SJSA1 (cell line): ENCODE data around the gene BBX. TPM values are rescaled to one million over a fixed set of nuclear protein-coding genes. Genes with fewer than 3 reads are reported as not detected.

Experiments used
- DNase-seq, 2 experiments: peaks; one replicate each; pipeline ENCODE4 v3.0.0-alpha.2; 2015 to 2020; ENCODE audit warnings: low spot score in 2 of 2, low read depth in 1 of 2
- H3K27ac ChIP-seq: fragments of 250-450 bp; sonication (Bioruptor Pico); 2 replicates; pipeline ENCODE4 v1.5.1; 2020; ENCODE audit warnings: mild to moderate bottlenecking, moderate library complexity
- H3K27me3 ChIP-seq: fragments of 250-450 bp; sonication (Bioruptor Pico); replicated peaks from 2 replicates; pipeline ENCODE4 v1.5.1; 2020; ENCODE audit warnings: mild to moderate bottlenecking, moderate library complexity
- H3K36me3 ChIP-seq: fragments of 250-450 bp; sonication (Bioruptor Pico); 2 replicates; pipeline ENCODE4 v1.5.1; 2020; ENCODE audit warnings: mild to moderate bottlenecking
- H3K4me1 ChIP-seq: fragments of 250-450 bp; sonication (Bioruptor Pico); replicated peaks from 2 replicates; pipeline ENCODE4 v1.6.1; 2021; ENCODE audit warnings: mild to moderate bottlenecking
- H3K4me3 ChIP-seq: fragments of 250-450 bp; sonication (Bioruptor Pico); 2 replicates; pipeline ENCODE4 v1.5.1; 2020; ENCODE audit warnings: mild to moderate bottlenecking
- H3K9me3 ChIP-seq: fragments of 250-450 bp; sonication (Bioruptor Pico); replicated peaks from 2 replicates; pipeline ENCODE4 v1.5.1; 2020; ENCODE audit warnings: mild to moderate bottlenecking
- total RNA-seq: library from RNA; depleted of rRNA; stranded (reverse); fragments of >200 nt; shearing (Covaris generic); gene quantifications from 2 replicates; pipeline ENCODE4 v1.2.3, GENCODE V29; 2014

The BBX gene
- total RNA-seq, 1 experiment from 2014 or later, result 42.0 TPM

- Histone ChIP-seq H3K27me3 (no peaks in the 10 kb centered on the region), H3K9me3 (no peaks in the 10 kb centered on the region), H3K4me3 (no peak overlapping the region), H3K27ac (no peak overlapping the region), H3K4me1 (no peaks in the 10 kb centered on the region), H3K36me3 (no peaks in the 10 kb centered on the region)
- no peak for DNase-seq
Measured at GRCh38 chr3:107841831-107842230, 319.1 kb downstream of the BBX start.

GRCh38 chr3:107842940-107843339 is 320.2 kb downstream of the BBX start:
- Histone ChIP-seq H3K27ac (no peak overlapping the region), H3K27me3 (no peaks in the 10 kb centered on the region), H3K36me3 (no peaks in the 10 kb centered on the region), H3K4me1 (no peaks in the 10 kb centered on the region), H3K4me3 (no peak overlapping the region), H3K9me3 (no peaks in the 10 kb centered on the region)
- DNase-seq, result no peak

GRCh38 chr3:107845380-107846278 is 322.9 kb downstream of the BBX start:
- no peak for DNase-seq
- Histone ChIP-seq H3K9me3 (no peaks in the 10 kb centered on the region), H3K27me3 (no peaks in the 10 kb centered on the region), H3K4me3 (no peak overlapping the region), H3K27ac (no peak overlapping the region), H3K4me1 (no peaks in the 10 kb centered on the region), H3K36me3 (no peaks in the 10 kb centered on the region)

- H3K4me1 ChIP-seq, result no peaks in the 10 kb centered on the region
- no peaks in the 10 kb centered on the region for H3K27me3 ChIP-seq
- no peak overlapping the region for H3K27ac ChIP-seq
- no peak overlapping the region for H3K4me3 ChIP-seq
- H3K9me3 ChIP-seq, result no peaks in the 10 kb centered on the region
- H3K36me3 ChIP-seq, result no peaks in the 10 kb centered on the region
- peak in 1 of 2 experiments; percentile 6 for DNase-seq
Measured at GRCh38 chr3:107846279-107846852, 323.6 kb downstream of the BBX start.

GRCh38 chr3:107847791-107848190 is 325.0 kb downstream of the BBX start:
- H3K27ac ChIP-seq, result no peak overlapping the region
- no peaks in the 10 kb centered on the region for H3K27me3 ChIP-seq
- no peaks in the 10 kb centered on the region for H3K36me3 ChIP-seq
- no peak overlapping the region for H3K4me3 ChIP-seq
- no peaks in the 10 kb centered on the region for H3K4me1 ChIP-seq
- no peak for DNase-seq
- H3K9me3 ChIP-seq, result no peaks in the 10 kb centered on the region

GRCh38 chr3:107848351-107848915 is 325.7 kb downstream of the BBX start:
- Histone ChIP-seq H3K4me3 (no peak overlapping the region), H3K27me3 (no peaks in the 10 kb centered on the region), H3K9me3 (no peaks in the 10 kb centered on the region), H3K36me3 (no peaks in the 10 kb centered on the region), H3K4me1 (no peaks in the 10 kb centered on the region), H3K27ac (no peak overlapping the region)
- no peak for DNase-seq

- Histone ChIP-seq H3K9me3 (no peaks in the 10 kb centered on the region), H3K4me3 (no peak overlapping the region), H3K27ac (no peak overlapping the region), H3K4me1 (no peaks in the 10 kb centered on the region), H3K27me3 (no peaks in the 10 kb centered on the region), H3K36me3 (no peaks in the 10 kb centered on the region)
- no peak for DNase-seq
Measured at GRCh38 chr3:107850681-107851080, 327.9 kb downstream of the BBX start.

GRCh38 chr3:107853821-107854220 is 331.1 kb downstream of the BBX start:
- DNase-seq, result no peak
- Histone ChIP-seq H3K36me3 (no peaks in the 10 kb centered on the region), H3K4me3 (no peak overlapping the region), H3K9me3 (no peaks in the 10 kb centered on the region), H3K27me3 (no peaks in the 10 kb centered on the region), H3K4me1 (no peaks in the 10 kb centered on the region), H3K27ac (no peak overlapping the region)

- no peak for DNase-seq
- Histone ChIP-seq H3K36me3 (no peaks in the 10 kb centered on the region), H3K4me1 (no peaks in the 10 kb centered on the region), H3K27ac (no peak overlapping the region), H3K4me3 (no peak overlapping the region), H3K27me3 (no peaks in the 10 kb centered on the region), H3K9me3 (no peaks in the 10 kb centered on the region)
Measured at GRCh38 chr3:107854733-107855132, 332.0 kb downstream of the BBX start.

GRCh38 chr3:107855710-107856109 is 332.9 kb downstream of the BBX start:
- Histone ChIP-seq H3K4me1 (no peaks in the 10 kb centered on the region), H3K27me3 (no peaks in the 10 kb centered on the region), H3K4me3 (no peak overlapping the region), H3K9me3 (no peaks in the 10 kb centered on the region), H3K36me3 (no peaks in the 10 kb centered on the region), H3K27ac (no peak overlapping the region)
- no peak for DNase-seq

- no peak overlapping the region for H3K4me3 ChIP-seq
- 0 out of 2 replicates have a peak, but pooled peaks cover 3% of the 10 kb centered on the region for H3K27me3 ChIP-seq
- H3K36me3 ChIP-seq, result no peaks in the 10 kb centered on the region
- no peak for DNase-seq
- no peaks in the 10 kb centered on the region for H3K4me1 ChIP-seq
- no peak overlapping the region for H3K27ac ChIP-seq
- no peaks in the 10 kb centered on the region for H3K9me3 ChIP-seq
Measured at GRCh38 chr3:107857854-107858253, 335.1 kb downstream of the BBX start.

- H3K4me3 ChIP-seq, result no peak overlapping the region
- H3K9me3 ChIP-seq, result no peaks in the 10 kb centered on the region
- no peak overlapping the region for H3K27ac ChIP-seq
- H3K4me1 ChIP-seq, result no peaks in the 10 kb centered on the region
- no peaks in the 10 kb centered on the region for H3K36me3 ChIP-seq
- DNase-seq, result no peak
- H3K27me3 ChIP-seq, result 0 out of 2 replicates have a peak, but pooled peaks cover 3% of the 10 kb centered on the region
Measured at GRCh38 chr3:107858876-107859275, 336.1 kb downstream of the BBX start.
